ENCODE data around the gene GMDS.

DNA sequence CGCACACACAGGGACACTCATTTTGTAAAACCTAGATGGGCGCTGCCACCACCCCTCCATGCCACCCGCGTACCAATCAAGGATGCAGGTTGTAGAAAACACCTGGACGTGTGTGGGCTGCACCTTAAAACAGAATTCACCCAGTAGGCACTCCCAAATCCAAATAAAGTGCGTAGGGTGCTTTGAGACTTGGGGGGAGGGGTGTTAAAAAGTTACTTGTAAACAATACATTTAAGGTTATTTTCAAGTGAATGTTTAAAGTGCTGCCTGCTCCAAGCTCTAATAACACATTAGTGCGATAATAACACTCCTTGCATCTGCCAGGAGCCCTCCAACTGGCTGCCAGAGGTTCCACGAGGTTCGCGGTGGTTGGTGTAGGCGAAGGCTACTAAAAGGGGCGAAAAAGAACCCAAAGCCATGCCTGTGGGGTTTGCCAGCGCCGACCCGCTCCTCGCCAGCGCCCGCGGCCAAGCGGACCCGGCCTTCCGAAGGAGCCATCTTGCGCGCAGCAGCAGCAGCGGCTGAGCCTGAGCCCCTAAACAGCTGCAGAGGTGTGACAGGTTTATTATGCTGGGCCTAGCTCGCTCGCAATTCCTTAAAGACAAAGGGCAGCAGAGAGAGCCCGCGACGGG, 624.2 kb downstream of the GMDS start:
- TF ChIP-seq CTCF (IDR thresholded peaks at IDR 0.05) = no peak
- no peak for TF ChIP-seq POLR2A (IDR thresholded peaks at IDR 0.05)
